KBM-7 (cell line): ENCODE results near the gene LAMA3.

Experiments used
- DNase-seq: peaks from one replicate; pipeline ENCODE4 v3.0.0-alpha.2; 2015
- in situ Hi-C: fragments of 300-500 bp; cut with MboI; formaldehyde crosslinking; loops from 2 replicates; pipeline ENCODE4 v1.14.3; 2020; ENCODE audit warnings: low sequenced_read_pairs, low pct_unique_long_range_greater_than_20kb, mixed read lengths

LAMA3 gene, protein sequence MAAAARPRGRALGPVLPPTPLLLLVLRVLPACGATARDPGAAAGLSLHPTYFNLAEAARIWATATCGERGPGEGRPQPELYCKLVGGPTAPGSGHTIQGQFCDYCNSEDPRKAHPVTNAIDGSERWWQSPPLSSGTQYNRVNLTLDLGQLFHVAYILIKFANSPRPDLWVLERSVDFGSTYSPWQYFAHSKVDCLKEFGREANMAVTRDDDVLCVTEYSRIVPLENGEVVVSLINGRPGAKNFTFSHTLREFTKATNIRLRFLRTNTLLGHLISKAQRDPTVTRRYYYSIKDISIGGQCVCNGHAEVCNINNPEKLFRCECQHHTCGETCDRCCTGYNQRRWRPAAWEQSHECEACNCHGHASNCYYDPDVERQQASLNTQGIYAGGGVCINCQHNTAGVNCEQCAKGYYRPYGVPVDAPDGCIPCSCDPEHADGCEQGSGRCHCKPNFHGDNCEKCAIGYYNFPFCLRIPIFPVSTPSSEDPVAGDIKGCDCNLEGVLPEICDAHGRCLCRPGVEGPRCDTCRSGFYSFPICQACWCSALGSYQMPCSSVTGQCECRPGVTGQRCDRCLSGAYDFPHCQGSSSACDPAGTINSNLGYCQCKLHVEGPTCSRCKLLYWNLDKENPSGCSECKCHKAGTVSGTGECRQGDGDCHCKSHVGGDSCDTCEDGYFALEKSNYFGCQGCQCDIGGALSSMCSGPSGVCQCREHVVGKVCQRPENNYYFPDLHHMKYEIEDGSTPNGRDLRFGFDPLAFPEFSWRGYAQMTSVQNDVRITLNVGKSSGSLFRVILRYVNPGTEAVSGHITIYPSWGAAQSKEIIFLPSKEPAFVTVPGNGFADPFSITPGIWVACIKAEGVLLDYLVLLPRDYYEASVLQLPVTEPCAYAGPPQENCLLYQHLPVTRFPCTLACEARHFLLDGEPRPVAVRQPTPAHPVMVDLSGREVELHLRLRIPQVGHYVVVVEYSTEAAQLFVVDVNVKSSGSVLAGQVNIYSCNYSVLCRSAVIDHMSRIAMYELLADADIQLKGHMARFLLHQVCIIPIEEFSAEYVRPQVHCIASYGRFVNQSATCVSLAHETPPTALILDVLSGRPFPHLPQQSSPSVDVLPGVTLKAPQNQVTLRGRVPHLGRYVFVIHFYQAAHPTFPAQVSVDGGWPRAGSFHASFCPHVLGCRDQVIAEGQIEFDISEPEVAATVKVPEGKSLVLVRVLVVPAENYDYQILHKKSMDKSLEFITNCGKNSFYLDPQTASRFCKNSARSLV (N-terminal part only)

DNA sequence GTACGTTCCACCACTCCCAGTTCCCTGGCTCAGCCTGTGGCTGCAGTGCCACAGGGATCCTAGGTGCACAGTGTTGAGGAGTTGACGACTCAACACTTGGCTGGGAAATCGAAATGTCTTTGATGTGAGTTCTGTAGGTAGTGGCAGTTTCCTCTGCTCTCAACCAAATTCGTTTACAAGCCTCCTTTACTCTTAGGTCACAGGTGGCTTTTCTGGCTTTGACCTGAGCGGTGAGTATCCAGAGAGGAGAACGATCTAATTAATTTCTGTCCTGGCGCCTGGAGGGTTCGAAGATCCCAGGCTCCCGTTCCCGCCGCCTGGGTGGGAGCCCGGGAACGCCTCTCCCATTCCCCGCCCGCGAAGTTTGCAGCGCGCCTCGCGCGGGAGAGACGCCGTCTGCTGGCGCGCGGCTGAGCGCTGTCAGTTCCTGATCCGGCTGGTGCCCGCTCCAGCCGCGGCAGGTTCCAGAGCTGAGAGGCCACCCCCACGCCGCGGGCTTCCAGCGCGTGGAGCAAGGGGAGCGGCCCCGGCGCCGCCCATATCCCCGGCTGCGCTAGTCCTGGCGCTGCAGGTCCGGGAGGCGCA, at the start of gene LAMA3:
TSS of gene LAMA3 (plus strand) at position 423 of the 585 bp plus-strand sequence. CDS start 231 bp downstream, outside the sequence.
- in situ Hi-C loops: no loop called here
- peak; percentile 65 for DNase-seq

- in situ Hi-C loops: no loop called here
- no peak for DNase-seq
Measured at GRCh38 chr18:23640052-23640451, 49.2 kb upstream of the LAMA3 start.

- in situ Hi-C loops: no loop called here
Measured at GRCh38 chr18:23641143-23641720, 48.0 kb upstream of the LAMA3 start.

DNA sequence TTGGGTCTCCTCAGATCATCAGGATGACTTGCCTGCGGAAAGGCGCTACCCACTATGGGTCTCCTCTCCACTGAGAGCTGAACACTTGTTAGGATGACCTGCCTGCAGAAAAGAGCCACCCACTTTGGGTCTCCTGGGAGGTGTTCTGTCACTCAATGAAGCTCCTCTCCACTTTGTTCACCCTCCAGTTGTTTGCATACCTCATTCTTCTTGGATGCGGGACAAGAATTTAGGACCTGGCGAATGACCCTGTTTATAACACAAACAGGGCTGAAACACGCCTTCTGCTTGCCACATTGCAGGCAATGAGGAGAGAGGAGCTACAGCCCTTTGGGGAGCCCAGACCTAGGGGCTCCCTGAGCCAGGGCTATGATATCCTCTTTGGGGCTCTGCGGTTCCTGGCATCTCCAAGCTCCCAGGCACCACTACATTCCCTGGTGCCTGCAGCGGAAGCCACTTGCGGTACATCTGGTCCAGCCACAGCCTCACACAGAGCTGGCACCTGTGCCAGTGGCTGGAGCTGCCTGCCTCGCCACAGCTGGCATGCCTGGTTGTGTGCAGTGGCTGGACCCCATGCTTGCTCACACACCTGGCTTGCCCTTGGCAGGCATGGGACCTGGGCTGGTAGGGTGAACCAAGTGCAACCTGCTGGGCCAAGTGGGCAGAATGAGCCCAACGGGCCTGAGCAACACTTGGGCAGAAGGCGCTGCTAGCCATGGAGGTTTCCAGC, 47.2 kb upstream of the LAMA3 start:
- no peak for DNase-seq
- in situ Hi-C loops: no loop called here

More at GRCh38 chr18:23641143-23641720, 48.0 kb upstream of the LAMA3 start:
- no peak for DNase-seq

DNA sequence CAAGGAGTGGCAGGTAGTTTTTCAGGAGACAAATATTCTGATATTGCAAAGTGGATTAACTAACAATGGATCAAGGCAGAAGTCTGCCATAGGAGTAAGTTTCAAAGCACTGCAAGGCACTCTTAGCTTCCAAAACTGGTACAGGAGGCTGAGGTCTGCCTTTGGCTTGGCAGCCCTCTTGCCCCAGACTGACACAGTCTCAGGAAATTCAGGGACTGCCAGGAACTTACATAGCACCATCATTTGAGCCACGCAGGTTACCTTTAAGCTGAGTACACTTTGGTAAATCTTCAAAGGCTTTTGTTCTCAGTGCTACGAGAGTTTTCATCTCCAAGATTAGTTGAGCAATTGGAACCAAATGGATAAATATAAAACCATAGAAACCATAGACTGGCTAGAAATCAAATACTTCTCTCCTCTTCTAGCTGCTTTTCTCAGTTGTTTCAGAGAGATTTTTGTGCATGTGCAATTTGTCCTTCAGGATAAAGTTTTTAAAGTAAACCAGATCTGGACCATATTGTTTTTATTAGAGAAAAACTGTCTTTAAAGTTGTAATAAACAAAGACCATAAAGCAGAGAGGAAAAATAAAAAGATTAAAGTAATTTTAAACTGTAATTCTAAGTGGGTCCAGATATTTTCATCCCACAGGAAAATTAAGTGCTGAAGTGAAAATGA, 45.3 kb upstream of the LAMA3 start:
- DNase-seq: no peak
- in situ Hi-C loops: no loop called here

DNA sequence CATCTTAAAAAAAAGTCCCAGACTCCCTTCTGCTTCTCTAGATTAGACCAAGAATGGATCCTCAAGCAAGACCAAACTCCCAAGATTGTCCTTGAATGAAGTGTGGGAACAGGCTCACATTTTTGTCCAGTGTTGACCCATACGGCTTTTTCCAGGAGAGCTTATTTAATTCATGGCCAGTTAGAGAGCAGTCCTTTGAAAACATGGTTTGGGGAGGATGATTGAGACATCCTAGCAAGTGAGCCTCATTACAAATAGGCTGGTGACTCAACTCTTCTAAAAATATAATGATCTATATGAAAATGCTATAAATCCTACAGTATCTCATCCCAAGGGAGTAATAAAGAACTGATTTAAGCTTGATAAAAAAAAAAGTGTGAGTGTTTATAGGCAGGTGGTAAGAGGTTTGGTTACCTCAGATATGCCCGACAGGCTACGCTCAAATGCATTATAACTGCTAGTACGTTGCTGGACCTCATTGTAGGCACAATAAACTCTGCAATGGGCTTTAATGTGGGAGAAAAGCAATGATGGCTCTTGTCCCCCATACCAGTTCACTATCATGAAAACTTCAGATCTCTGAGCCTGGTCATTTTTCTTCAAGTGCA, 43.6 kb upstream of the LAMA3 start:
- in situ Hi-C loops: no loop called here

DNA sequence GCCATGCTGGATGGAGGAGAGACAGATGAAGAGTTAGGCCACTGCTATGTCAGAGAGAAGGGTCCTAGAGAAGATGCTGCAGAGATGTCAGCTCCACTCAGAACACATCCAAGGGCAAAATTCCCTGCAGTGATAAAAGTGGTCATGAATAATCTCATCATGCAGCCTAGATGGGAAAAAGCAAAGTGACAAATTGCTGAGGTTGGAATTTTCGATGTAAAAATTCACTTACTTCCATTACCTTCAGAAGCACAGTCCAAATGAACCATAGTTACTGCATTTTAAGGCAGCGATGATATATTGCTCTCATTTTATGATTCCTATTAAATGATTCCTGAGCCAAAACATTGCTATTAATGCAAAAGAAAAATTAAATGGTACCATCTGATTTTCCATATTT, 43.0 kb upstream of the LAMA3 start:
- DNase-seq: no peak
- in situ Hi-C loops: no loop called here

More for the DNA sequence above, 43.6 kb upstream of the LAMA3 start:
- DNase-seq: no peak

- in situ Hi-C loops: no loop called here
- no peak for DNase-seq
Measured at GRCh38 chr18:23648456-23648855, 40.8 kb upstream of the LAMA3 start.

DNA sequence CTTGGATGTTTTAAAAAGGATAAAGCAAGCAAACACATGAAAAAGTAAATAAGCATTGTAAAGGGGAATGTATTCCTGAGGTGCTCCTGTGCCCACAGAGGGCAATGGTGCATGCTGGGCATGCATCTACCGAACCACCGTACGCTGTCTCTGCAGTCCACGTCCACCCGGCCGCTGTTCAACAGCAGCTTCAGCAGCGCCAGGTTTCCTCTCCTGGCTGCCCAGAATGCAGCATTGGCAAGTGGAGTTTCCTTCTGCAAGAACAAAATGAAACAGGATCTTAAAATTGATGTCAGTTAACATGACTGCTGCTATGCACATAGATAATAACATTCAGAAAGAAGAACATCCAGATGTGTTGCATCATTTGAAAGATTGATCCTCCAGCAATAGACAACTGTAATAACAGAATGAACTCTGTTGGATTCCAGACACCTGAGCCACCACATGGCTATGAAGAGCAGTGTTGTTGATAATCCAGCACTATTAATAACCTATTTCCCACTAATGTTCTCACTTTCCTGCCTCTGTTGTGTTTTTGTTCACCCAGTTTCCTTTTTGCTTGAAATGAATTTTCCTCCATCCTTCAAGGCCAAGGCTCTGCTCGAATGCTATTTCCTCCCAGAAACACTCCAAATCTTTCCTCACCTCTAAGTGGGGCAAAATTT, 40.2 kb upstream of the LAMA3 start:
- in situ Hi-C loops: no loop called here
- DNase-seq: no peak

- DNase-seq: no peak
Measured at GRCh38 chr18:23650968-23651927, 38.0 kb upstream of the LAMA3 start.

DNA sequence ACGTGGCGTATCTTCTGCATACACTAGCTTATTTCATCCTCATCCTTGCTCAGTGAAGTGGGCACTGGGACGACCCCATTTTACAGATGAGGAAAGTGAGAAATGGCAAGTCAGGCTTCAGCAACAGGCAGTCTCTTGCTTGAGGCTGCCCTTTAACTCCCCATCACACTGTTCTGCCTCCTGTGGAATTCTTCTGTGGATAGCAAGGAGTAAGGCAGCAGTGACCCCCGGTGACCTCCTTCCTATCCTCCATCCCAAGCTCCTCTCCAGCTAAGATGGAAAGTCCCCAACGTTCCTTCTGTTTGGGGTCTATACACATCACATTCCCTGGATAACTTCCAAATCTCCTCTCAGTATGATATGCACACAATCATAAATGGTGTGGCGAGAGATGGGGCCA, 37.0 kb upstream of the LAMA3 start:
- DNase-seq: no peak
- in situ Hi-C loops: no loop called here

More at GRCh38 chr18:23650968-23651927, 38.0 kb upstream of the LAMA3 start:
- in situ Hi-C loops: no loop called here

GRCh38 chr18:23658285-23658684, 31.0 kb upstream of the LAMA3 start:
- no peak for DNase-seq
- in situ Hi-C loops: no loop called here

DNA sequence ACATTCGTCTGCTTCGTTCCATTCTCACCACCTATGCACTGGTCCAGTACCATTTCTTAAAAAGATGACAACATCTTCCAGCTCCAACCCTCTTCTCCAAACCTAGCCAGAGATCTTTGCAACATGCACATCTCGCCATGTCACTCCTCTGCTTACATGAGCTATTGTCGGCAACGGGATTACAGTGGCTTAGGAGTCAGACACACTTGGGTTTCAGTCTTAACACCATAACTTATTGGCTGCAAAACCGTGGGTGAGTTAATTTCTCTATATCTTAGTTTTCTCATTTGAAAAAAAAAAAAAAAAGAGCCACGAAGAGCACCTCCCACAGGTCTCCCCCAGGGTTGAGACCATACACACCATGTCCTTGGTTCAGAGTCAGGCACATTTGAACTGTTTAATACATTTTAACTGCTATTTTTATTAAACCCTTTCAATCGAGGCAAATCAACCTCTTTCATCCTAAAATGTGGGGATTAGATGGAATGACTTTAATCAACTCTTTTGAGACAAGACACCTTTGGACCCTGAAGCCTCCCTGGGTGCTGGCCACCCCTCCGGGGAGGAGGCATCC, 27.4 kb upstream of the LAMA3 start:
- DNase-seq: peak; percentile 29
- in situ Hi-C loops: no loop called here

DNA sequence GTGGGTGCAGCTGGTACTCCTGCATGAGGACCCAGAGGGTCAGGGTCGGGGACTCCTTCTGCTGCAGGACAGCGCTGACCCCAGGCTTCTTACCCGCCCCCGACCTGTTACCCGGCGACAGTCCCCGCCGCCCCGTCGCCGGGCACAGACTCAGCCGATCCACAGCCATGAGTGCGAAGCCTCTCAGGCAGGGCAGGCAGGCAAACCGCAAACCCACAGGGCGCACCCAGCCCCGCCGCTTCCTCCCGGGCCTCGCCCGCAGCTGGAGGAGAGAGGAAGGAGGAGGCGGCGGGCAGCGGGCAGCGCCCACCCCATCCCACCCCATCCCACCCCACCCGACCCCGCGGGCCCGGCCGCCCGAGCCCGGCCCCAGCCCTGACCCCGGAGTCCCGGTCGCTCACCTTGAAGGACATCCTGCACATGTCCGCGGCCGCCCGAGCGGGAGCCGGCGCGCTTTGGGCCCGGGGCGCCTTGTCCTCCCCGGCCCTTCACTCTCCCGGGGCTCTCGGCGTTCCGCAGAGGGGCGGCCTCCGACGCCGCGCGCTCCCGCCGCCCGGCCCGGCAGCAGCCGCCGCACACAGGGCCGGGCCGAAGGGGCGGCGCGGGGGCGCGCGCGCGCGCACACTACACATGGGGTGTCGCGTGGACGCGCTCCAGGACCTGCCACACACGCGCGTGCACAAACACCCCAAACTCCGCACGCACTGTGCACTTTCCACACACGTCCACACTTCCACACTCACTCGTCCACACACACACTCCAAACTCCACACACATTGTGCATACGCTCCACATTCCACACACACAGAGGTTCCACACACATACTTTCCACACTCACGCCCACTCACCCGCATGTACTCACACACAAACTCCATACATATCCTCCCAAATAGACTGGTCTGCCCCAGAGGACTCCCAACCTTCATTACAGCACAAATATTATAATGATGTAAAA, 26.7 kb upstream of the LAMA3 start, which contains the start of gene ANKRD29:
TSS of gene ANKRD29 (minus strand) at position 603 of the 955 bp plus-strand sequence. CDS start at position 422, 181 bp downstream.
- in situ Hi-C loops: no loop called here
- peak; percentile 40 for DNase-seq
